GM18520 (cell line): ENCODE data around the gene ARF5.

Experiments
- ATAC-seq: cut with Tn5 transposase; IDR thresholded peaks from one replicate; pipeline ENCODE4 v1.9.1; 2021; ENCODE audit not compliant: unreplicated experiment

The ARF5 gene

DNA sequence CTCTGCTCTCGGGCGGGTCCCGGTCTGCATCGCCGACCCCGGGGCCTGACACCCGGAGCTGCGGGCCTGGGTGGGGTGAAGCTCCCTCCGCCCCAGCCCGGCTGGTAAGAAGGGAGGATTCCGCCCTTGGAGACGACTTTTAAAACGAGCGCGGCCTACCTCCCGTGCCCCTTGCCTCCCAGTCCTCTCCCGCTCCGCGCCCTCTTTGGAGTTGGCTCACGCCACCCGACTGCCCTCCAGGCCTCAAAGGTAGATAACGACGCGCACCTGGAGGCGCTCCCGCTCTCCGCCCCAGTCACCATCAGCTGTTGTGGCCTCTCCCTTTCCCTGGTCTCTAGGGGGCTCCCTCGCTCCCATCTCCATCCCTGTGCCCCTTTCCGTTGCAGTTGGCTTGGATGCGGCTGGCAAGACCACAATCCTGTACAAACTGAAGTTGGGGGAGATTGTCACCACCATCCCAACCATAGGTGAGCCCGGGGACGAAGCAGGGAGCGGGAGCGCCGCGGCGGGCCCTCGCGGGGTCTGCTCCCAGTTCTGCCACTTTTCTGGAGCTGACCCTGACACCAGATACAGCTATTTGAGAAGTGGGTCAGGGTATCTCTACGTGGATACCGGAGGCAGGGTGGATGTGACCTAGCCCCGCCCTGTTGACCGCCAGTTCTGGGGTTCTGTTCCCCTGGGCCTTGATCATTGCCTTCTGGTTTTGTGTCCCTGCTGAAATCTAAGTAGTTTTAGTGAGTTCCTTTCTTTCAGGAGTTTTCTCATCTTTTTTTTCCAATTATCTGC is 679 bp downstream of the ARF5 start:
- no peak for ATAC-seq

DNA sequence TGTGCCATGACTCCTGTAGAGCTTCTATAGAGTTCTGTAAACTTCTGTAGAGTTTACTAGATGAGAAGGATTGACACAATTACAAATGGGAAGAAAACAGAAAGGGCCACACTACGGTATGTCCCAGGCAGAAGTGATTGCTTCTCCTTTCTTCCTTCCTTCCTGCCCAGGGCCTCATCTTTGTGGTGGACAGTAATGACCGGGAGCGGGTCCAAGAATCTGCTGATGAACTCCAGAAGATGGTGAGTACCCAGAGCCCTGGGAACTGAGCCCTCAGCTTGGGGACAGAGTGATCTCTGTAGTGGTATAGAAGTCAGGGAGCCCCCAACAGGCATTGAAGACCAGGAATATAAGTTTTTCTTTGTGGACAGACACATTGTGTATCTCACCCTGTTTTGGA is 1.7 kb downstream of the ARF5 start:
- no peak for ATAC-seq

DNA sequence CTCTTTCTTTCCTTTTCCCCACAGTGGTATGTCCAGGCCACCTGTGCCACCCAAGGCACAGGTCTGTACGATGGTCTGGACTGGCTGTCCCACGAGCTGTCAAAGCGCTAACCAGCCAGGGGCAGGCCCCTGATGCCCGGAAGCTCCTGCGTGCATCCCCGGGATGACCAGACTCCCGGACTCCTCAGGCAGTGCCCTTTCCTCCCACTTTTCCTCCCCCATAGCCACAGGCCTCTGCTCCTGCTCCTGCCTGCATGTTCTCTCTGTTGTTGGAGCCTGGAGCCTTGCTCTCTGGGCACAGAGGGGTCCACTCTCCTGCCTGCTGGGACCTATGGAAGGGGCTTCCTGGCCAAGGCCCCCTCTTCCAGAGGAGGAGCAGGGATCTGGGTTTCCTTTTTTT is 3.0 kb downstream of the ARF5 start:
- no peak for ATAC-seq

DNA sequence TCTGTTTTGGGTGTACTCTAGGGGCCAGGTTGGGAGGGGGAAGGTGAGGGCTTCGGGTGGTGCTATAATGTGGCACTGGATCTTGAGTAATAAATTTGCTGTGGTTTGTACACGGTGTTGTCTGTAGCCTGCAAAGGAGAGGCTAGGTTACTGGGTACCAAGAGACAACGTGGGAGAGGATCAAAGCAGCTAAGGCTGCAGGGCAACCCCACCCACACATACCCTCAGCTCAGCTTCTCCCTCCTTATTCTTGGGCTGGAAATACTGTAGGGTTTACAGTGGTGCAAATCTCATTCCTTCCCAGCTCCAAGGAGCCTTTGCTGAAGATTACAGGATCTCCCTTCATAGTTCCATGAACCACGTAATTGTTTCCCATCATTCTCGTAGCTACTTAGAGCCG is 3.4 kb downstream of the ARF5 start:
- ATAC-seq, result no peak

DNA sequence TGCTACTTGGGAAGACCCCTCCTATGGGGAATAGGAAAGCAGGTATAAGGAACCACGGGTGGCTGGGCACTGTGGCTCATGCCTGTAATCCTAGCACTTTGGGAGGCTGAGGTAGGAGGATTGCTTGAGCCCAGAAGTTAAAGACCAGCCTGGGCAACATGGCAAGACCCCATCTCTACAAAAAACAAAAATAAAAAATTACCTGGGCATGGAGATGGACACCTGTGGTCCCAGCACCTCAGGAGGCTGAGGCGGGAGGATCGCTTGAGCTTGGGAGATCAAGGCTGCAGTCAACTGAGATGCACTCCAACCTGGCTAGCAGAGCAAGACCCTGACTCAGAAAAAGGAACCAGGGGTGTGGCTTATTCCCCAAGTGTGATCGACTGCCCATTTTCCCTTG is 4.3 kb downstream of the ARF5 start:
- no peak for ATAC-seq

DNA sequence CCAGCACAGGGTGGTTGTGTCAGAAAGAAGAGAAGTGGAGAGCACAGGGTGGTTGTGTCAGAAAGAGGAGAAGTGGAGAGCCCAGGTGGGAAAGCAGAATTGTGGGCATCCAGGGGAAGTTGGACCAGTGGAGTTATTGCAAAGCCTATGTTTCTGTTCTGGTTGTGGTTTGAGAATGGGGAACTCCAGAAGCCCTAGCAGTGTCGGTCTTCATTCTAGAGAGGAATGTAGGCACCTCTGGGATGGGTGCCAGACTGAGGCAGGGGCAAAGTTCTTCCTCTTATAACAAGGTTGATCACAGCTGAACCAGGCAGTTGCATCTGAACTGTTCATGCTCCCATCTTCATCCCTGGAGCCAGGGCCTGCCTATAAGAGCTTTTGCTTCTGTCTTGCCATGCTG is 6.3 kb downstream of the ARF5 start:
- ATAC-seq, result no peak

DNA sequence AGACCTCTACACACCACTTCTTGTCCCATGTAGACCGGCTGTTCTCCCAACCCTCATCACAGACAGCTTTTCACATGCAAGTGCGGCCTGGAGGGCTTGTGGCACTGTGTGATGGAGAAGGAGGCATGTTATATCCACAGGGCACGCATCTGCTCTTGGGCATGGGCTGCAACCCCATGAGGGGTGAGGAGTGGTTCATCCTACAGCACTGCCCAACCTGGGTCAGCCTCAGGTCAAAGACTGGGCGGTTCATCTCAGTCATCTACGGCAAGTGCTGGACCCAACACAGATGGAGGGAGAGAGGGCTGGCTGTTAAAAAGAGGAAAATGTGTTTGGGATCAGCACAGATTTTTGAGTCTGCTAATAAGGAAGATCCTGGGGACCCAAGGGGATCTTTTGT is 7.5 kb downstream of the ARF5 start:
- ATAC-seq, result no peak

DNA sequence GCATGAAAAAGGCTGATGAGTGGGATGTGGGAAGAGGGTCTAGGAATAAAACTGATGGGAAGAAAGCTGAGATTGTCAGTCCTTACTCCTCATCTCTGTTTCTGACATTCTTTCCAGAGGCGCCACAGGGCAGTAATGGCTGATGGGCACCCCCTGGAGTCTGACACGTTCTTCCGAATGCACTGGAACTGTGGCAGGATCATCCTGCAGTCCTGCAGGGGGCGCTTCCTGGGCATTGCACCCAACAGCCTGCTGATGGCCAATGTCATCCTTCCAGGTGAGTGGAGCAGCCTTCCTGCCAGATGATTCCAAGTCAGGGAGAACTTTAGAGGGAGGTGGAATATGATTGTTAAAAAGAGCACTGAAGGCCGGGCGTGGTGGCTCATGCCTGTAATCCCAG is 10.1 kb downstream of the ARF5 start:
- no peak for ATAC-seq

DNA sequence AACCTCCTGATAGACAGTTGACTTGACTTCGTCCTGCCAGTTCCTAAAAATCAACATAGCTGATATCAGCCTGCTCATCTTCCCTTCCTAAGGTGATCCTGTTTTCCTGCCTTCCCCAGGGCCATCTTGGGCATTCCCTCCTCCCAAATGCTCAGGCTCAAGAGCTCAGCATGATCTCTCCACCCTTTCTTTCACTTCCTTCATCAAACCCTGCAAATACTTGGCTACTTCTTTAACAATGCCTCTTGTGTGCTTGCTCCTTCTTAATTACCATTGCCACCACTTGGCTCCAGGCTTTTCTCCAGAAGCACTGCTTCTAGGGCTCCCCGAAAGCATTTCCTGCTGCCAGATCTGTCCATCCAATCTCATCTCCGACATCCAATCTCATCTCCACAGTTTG is 12.7 kb downstream of the ARF5 start:
- ATAC-seq, result no peak

DNA sequence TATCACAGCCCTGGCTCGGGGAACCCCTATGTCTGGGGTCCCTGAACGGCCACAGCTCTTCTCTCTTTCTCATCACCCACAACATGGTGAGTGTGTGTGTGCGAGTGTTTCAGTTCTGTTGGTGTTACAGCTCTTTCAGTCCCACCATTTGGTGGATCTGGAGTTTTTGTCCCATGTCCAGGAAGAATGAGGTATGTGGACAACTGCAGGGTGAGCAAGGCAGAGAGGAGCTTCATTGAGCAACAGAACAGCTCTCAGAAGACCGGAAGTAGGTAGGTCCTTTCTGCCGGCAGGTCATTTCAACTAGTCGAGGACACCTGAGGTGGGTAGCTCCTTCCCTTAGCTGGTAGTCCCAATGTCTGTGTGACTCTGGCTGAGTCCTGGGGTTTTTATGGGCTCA is 20.2 kb downstream of the ARF5 start:
- ATAC-seq, result no peak

DNA sequence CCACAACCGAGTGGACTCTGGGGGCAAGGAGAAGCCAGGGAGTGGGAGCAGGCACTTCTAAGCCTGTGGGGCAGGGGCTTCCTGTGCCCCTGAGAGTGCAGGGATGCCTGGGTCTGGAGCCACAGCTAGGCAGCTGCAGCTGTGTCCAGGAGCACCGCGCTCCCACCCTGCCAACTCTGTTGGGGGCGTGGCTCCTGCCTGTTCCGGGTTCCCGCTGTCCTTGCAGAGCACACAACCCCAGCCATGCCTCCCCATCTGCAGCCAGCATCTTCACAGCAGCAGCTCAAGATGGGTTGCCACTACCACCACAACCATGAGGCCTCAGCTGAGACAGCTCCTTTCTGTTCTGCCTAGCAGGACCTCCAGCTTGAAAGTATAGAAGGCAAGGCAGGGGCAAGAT is 21.1 kb downstream of the ARF5 start:
- ATAC-seq, result no peak

DNA sequence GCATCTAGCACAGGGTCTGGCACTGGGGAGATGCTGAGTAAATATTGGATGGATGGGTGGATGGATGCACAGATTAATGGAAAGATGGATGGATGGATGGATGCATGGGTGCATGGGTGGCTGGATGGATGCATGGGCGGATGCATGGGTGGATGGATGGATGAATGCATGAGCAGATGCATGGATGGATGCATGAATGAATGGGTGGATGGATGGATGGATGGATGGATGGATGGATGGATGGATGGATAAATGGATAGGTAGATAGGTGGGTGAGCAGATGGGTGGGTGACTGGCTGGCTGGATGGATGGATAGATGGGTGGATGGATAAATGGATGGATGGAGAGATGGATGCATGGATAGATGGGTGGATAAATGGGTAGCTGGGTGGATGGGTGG is 24.1 kb downstream of the ARF5 start:
- ATAC-seq, result no peak

DNA sequence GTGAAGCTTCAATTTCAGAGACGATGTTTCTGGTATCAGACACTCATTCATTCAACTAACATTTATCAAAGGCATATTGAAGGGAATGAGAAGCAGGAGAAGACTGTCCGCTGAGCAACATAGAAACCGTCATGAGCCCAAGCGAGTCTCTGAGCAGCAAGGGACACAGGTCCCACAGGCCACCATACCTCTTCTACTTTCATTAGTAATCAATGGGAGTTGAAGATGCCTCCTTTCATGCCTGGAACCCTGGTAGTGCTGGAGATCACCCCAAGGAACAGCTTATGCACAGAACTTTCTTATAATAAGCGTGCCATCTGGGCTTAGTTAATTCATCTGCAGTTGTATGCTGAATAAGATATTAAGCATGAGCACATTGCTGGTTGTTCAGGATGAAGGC is 28.5 kb downstream of the ARF5 start:
- no peak for ATAC-seq

DNA sequence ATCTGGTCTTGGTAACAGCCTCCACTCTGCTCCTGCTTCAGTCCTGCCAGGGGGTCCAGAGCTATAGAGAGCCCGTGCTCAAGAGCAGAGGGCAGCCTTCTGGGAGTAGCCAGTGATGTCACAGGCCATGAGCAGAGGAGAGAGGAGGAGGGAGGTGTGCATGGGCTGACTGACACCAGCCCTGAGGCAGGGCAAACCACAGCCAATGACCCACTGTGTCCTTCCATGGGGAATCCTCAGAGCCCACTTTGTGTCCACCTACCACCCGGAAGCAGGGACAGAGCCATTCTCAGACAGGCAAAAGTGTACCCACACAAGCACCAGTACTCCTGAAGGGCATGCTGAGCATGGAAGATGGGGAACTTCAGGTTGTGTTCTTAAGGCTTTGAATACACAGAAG is 29.8 kb downstream of the ARF5 start, which contains the start of gene PAX4:
Gene PAX4 (minus strand): TSS at position 101 of the 400 bp plus-strand sequence. CDS start 2,214 bp downstream, outside the sequence.
- no peak for ATAC-seq

DNA sequence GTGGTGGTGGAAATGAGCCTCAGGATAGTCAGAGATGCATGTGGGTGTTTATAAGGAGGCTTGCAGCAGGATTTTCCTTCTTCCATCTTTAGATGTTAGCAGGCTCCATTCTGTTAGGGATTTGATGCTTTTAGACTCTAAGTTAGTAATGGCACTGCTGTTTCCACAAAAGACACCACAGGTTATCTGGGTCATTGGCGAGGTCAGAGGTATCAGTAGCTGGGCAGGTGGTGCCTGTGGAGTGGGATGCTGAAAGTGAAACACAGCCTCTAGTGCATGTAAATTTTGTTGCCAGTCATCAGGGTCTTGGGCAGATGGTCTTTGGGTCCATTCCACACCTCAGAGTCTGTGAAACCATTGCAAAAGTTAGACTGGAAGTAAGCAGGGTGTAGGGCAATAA is 30.6 kb downstream of the ARF5 start:
- no peak for ATAC-seq

DNA sequence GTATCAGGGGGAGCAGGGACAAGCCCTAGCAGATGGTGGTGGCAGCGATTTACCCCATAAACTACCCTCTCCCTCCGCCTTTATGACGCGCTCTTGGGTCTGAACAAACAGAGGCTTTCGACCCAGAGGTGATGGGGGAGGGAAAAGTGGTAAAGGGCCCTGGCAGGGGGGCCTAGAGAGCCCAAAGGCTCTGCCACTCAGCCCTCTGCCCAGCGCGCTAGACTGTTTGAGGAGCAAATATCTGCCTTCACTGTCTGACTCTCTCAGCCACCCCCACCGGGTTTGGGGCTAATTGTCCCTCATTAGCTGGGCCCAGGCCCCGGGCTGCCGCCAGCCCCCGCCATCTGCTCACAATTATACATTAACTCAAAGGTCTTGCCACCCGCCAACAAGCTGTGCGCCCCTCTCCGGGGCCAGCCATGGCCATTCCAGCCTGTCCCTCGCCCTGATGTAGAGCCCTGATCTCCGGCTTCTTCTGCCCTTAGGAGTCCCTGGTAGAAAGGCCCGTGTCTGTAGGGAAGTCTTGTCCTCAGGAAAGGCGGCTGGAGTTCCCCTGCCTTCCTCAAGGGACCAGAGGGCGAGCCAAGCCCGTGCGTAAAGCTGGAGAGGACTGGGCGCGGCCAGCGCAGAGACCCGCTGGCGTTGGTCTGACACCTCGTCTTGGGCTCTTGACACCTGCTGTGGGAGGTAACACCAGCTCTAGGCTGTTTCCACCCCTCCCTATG is 31.6 kb downstream of the ARF5 start:
- ATAC-seq, result no peak

DNA sequence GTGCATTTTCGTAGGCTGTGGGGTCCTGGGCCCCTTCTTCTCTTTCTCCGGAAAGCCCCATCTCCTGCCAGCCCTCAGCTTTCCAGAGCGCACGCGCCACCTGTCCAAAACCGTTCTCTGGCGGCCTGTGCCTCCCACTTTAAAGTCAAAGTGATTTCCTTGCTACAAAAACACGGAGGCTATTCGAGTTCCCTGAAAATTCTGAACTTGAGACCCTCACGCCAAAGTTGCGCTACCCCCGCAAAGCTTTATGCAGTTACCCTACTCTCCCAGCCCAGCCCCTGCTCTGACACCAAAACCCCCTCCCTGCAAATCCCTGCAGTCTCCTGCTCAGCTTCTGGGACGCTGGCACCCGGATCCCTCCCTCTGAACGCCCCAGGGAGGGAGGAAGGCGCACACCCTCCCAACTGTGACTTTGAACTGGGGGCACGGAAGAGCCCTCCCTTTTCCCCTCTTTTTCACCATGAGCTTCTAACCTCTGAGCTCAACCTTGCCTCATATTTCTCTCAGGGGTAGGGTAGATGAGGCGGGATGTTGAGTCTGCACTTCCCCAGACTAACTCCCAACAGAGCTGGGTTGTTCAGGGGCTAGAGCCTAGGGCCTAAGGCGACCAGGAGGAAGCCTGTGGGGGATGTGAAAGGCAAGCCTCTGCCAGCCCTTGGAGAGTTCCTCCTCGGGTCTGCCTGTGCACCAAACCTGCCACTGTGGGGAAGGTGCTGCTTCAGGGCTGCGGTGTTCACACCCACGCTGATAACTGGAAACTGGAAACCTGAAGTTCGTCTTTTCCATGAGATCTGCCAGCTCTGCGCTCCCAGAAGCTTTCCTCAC is 32.4 kb downstream of the ARF5 start:
- no peak for ATAC-seq

DNA sequence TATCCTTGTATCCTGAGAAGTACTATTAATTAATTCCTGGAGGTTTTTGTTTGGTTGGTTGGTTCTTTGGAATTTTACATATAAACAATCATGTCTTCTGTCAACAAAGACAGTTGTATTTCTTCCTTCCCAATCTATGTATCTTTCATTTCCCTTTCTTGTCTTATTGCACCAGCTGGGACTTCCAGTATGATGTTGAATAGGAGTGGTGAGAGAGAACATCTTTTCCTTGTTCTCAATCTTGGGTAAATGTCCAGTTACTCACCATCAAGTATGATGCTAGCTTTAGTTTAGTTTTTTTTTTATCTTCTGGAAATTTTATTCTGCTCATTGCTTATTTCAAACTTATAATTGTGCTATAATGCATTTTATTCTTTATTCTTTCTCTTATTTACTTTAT is 37.1 kb downstream of the ARF5 start:
- no peak for ATAC-seq

DNA sequence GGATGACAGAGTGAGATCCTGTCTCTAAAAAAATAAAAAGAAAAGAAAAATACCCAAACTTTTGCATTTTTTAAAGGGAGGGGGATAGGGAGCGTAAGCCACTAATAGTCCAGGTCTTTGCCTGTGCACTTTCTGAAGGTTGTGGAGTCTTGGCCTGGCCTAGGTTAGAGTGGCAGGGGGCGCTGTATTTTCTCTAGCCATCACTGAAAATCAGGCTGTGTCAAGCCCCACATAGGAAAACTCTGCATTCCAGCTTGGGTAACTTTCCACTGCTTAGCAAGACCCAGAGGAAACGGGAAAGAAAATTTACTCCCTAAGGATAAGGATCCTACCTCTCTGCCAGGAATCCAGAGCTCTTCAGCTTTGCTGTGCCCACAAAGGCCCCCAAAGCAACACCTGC is 40.2 kb downstream of the ARF5 start:
- ATAC-seq, result no peak

DNA sequence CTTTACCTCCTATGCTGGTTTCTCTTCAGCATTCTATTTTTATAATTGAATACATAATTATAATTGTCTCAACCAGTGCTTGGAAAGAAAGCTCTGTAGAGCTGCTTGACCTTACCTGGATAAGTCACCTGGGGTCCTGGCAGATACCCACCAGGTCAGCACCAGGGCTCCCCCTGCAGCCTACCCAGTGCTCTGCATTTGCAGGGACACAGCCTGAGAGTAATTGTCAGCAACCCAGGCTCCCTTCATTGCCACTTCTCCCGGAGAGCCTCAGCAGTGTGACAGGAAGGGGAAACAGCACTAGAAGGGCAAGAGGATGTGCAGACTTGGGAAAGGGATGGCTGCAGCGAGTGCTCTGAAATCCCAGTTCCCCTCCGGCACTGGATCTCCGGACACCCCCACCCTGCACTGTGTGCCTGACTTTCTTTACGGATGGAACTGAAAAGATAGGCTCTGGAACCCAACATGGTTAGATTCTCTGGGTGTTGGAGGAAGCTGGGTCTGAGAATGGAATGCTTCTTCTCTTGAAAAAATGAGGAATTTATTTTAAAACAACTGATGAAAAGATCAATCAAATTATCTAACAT is 41.1 kb downstream of the ARF5 start:
- ATAC-seq, result no peak

DNA sequence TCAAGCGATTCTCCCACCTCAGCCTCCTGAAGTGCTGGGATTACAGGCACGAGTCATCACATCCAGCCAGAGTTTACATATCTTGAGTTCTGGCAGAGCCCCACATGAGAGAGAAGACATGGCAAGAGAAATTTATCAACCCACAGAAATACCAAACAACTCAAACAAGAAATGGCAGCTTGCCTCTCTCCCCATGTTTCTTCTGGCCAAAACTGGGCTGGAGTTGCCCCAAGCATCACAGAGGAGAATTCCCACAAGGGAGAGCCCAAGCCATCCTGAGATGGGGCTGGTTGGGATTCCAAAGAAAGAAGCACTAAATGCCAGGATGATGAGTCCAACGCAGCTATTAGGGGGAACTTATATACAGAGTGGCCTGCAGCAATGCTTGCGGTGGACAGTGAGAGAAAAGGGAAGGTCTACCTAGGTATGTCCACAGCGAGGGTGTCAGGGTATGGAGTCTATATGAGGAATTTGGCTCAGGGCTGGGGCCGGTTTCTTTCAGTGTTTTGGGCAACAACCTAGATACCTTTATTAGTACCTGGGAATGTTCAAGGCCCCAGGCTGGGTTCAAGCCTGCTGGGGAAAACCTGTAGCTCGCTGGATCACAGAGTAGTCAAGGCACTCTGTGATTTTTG is 44.2 kb downstream of the ARF5 start:
- no peak for ATAC-seq
